T47D (cell line): ENCODE results near the gene ROBO1.
A peak's percentile ranks its signal among the peaks of the same experiment; 100 is the strongest.

Experiments used
- DNase-seq, 2 experiments: peaks; one replicate each; pipeline versions ENCODE4 v3.0.0 to v3.0.0-alpha.2; 2011 to 2012; ENCODE audit warnings: low read depth in 1 of 2, low spot score in 1 of 2
- JUND ChIP-seq: IDR thresholded peaks from 2 replicates; pipeline ENCODE4 v1.6.1; 2012; ENCODE audit warnings: low read depth
- in situ Hi-C: cut with HindIII; loops from 2 replicates; pipeline ENCODE4 v1.10.0; 2016; ENCODE audit warnings: low sequenced_read_pairs, low pct_unique_long_range_greater_than_20kb

The ROBO1 gene

GRCh38 chr3:79751703-79752102 is 16.1 kb downstream of the ROBO1 start:
- TF ChIP-seq JUND = no peak
- no peak for DNase-seq
- in situ Hi-C loops = no loop called here

GRCh38 chr3:79737530-79737929 is 30.3 kb downstream of the ROBO1 start:
- DNase-seq = no peak
- in situ Hi-C loops = no loop called here
- TF ChIP-seq JUND = no peak

- DNase-seq = peak; percentile 1 to 17
- TF ChIP-seq JUND = no peak
- in situ Hi-C loops = no loop called here
Measured at GRCh38 chr3:79729096-79729495, 38.7 kb downstream of the ROBO1 start.

- in situ Hi-C loops = no loop called here
- no peak for TF ChIP-seq JUND
- DNase-seq = no peak
Measured at GRCh38 chr3:79726786-79727185, 41.0 kb downstream of the ROBO1 start.

GRCh38 chr3:79724206-79724605 is 43.6 kb downstream of the ROBO1 start:
- in situ Hi-C loops = no loop called here
- no peak for TF ChIP-seq JUND
- DNase-seq = peak in 1 of 2 experiments; percentile 33

GRCh38 chr3:79690072-79690471 is 77.7 kb downstream of the ROBO1 start:
- no peak for TF ChIP-seq JUND
- in situ Hi-C loops = no loop called here
- DNase-seq = no peak

GRCh38 chr3:79685108-79685507 is 82.7 kb downstream of the ROBO1 start:
- no peak for DNase-seq
- in situ Hi-C loops = no loop called here
- TF ChIP-seq JUND = no peak

GRCh38 chr3:79684041-79684440 is 83.8 kb downstream of the ROBO1 start:
- TF ChIP-seq JUND = no peak
- in situ Hi-C loops = no loop called here
- no peak for DNase-seq

- TF ChIP-seq JUND = no peak
- in situ Hi-C loops = no loop called here
Measured at GRCh38 chr3:79672731-79673130, 95.1 kb downstream of the ROBO1 start.

GRCh38 chr3:79672075-79672474 is 95.7 kb downstream of the ROBO1 start:
- DNase-seq = no peak
- in situ Hi-C loops = no loop called here
- no peak for TF ChIP-seq JUND

More at GRCh38 chr3:79672731-79673130, 95.1 kb downstream of the ROBO1 start:
- DNase-seq = no peak

GRCh38 chr3:79670178-79670577 is 97.6 kb downstream of the ROBO1 start:
- TF ChIP-seq JUND = no peak
- in situ Hi-C loops = no loop called here
- DNase-seq = no peak

- in situ Hi-C loops = no loop called here
- no peak for DNase-seq
Measured at GRCh38 chr3:79664455-79664854, 103.3 kb downstream of the ROBO1 start.

GRCh38 chr3:79661896-79662295 is 105.9 kb downstream of the ROBO1 start:
- no peak for TF ChIP-seq JUND

More at GRCh38 chr3:79664455-79664854, 103.3 kb downstream of the ROBO1 start:
- TF ChIP-seq JUND = no peak

GRCh38 chr3:79657076-79657475 is 110.7 kb downstream of the ROBO1 start:
- in situ Hi-C loops = no loop called here
- DNase-seq = no peak
- TF ChIP-seq JUND = no peak

More at GRCh38 chr3:79661896-79662295, 105.9 kb downstream of the ROBO1 start:
- no peak for DNase-seq
- in situ Hi-C loops = no loop called here
